Ishikawa (cell line): ENCODE data around the gene RPS6KA5.

Experiments
- CEBPB ChIP-seq: IDR thresholded peaks from 2 replicates; pipeline ENCODE4 v1.6.1; 2012
- EP300 ChIP-seq: IDR thresholded peaks from 2 replicates; pipeline ENCODE4 v1.6.1; 2012; ENCODE audit warnings: borderline replicate concordance
- FOXM1 ChIP-seq: IDR thresholded peaks from 2 replicates; pipeline ENCODE4 v1.6.1; 2012; ENCODE audit warnings: low read depth, borderline replicate concordance
- RAD21 ChIP-seq: IDR thresholded peaks from 2 replicates; pipeline ENCODE4 v1.6.1; 2012; ENCODE audit warnings: low read depth
- TAF1 ChIP-seq: IDR thresholded peaks from 2 replicates; pipeline ENCODE4 v1.6.1; 2012; ENCODE audit warnings: low read depth, mild to moderate bottlenecking
- TCF12 ChIP-seq: IDR thresholded peaks from 2 replicates; pipeline ENCODE4 v1.6.1; 2012; ENCODE audit warnings: low read depth
- USF1 ChIP-seq: IDR thresholded peaks from 2 replicates; pipeline ENCODE4 v1.6.1; 2012
- YY1 ChIP-seq: IDR thresholded peaks from 2 replicates; pipeline ENCODE4 v1.6.1; 2012; ENCODE audit warnings: low read depth
- TF ChIP-seq, protein P1 (sequence below): IDR thresholded peaks from 2 replicates; pipeline ENCODE4 v1.6.1; 2012; ENCODE audit warnings: low read depth, mild to moderate bottlenecking
- TF ChIP-seq, protein P2 (sequence below): IDR thresholded peaks from 2 replicates; pipeline ENCODE4 v1.6.1; 2012

DNA sequence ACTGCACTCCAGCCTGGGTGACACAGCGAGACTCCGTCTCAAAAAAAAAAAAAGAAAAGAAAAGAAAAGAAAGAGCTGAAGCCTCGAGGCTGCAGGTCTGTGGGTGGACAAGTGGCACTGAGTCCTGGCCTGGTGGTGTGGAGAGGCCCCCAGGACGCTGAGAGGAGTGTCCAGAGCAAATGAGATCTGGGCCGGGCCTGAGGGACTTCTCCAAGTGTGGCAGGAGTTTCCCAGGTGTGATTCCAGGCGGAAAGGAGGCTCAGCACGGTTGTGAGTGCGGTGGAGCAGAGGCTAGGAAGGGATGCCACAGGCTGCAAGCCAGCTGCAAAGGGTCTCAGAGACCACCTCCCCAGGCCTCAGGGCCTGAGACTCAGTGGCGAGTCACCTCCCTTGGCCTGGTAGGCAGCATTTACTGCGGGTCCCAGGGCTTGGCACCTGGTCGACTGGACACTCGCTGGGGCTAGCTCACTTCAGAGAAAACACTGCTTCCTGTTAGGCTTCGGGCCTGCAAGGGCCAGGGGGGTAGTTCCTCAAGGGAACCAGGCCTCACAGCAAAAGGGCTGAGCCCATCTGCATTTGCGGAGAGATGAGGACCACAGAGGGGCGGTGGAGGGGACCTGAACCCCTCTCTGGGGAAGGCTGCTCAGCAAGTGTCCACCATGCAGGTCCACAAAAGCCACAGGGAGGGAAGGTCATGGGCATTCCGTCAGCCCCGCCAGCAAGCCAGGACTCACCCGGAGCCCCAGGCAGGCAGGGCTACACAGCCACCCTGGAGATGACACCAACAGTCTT, 256.0 kb downstream of the RPS6KA5 start:
- TF ChIP-seq CEBPB (no peak), RAD21 (no peak), USF1 (no peak), FOXM1 (no peak), EP300 (no peak), YY1 (no peak), TCF12 (no peak), TAF1 (no peak)
- TF ChIP-seq, protein P1, sequence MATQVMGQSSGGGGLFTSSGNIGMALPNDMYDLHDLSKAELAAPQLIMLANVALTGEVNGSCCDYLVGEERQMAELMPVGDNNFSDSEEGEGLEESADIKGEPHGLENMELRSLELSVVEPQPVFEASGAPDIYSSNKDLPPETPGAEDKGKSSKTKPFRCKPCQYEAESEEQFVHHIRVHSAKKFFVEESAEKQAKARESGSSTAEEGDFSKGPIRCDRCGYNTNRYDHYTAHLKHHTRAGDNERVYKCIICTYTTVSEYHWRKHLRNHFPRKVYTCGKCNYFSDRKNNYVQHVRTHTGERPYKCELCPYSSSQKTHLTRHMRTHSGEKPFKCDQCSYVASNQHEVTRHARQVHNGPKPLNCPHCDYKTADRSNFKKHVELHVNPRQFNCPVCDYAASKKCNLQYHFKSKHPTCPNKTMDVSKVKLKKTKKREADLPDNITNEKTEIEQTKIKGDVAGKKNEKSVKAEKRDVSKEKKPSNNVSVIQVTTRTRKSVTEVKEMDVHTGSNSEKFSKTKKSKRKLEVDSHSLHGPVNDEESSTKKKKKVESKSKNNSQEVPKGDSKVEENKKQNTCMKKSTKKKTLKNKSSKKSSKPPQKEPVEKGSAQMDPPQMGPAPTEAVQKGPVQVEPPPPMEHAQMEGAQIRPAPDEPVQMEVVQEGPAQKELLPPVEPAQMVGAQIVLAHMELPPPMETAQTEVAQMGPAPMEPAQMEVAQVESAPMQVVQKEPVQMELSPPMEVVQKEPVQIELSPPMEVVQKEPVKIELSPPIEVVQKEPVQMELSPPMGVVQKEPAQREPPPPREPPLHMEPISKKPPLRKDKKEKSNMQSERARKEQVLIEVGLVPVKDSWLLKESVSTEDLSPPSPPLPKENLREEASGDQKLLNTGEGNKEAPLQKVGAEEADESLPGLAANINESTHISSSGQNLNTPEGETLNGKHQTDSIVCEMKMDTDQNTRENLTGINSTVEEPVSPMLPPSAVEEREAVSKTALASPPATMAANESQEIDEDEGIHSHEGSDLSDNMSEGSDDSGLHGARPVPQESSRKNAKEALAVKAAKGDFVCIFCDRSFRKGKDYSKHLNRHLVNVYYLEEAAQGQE: no peak
- TF ChIP-seq, protein P2, sequence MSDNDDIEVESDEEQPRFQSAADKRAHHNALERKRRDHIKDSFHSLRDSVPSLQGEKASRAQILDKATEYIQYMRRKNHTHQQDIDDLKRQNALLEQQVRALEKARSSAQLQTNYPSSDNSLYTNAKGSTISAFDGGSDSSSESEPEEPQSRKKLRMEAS: no peak
